Measurements from ENCODE around the gene ALB. TPM values are rescaled to one million over a fixed set of nuclear protein-coding genes. Genes with fewer than 3 reads are reported as not detected.

ALB gene
- polyA plus RNA-seq, 6 donors from 2014 or later: not detected

- ATAC-seq (ENCODE audit: low read depth in 2 of 2) (no peak), DNase-seq (no peak)
- Mint-ChIP-seq H3K27me3 (no peaks in the 10 kb centered on the region), H3K4me3 (no peak overlapping the region), H3K36me3 (no peaks in the 10 kb centered on the region), H3K9me3 (no peaks in the 10 kb centered on the region), H3K27ac (no peak overlapping the region), H3K4me1 (no peaks in the 10 kb centered on the region)
Measured at GRCh38 chr4:73411731-73412414, 7.8 kb downstream of the ALB start.

DNA sequence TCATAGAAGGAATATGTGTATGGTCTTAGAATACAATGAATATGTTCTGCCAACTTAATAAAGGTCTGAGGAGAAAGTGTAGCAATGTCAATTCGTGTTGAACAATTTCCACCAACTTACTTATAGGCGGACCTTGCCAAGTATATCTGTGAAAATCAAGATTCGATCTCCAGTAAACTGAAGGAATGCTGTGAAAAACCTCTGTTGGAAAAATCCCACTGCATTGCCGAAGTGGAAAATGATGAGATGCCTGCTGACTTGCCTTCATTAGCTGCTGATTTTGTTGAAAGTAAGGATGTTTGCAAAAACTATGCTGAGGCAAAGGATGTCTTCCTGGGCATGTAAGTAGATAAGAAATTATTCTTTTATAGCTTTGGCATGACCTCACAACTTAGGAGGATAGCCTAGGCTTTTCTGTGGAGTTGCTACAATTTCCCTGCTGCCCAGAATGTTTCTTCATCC lies 9.2 kb downstream of the ALB start:
- H3K4me1 Mint-ChIP-seq: no peaks in the 10 kb centered on the region
- no peak overlapping the region for H3K27ac Mint-ChIP-seq
- no peaks in the 10 kb centered on the region for H3K27me3 Mint-ChIP-seq
- no peak for DNase-seq
- no peaks in the 10 kb centered on the region for H3K36me3 Mint-ChIP-seq
- no peak for ATAC-seq (ENCODE audit: low read depth in 2 of 2)
- H3K9me3 Mint-ChIP-seq: no peaks in the 10 kb centered on the region
- H3K4me3 Mint-ChIP-seq: no peak overlapping the region

DNA sequence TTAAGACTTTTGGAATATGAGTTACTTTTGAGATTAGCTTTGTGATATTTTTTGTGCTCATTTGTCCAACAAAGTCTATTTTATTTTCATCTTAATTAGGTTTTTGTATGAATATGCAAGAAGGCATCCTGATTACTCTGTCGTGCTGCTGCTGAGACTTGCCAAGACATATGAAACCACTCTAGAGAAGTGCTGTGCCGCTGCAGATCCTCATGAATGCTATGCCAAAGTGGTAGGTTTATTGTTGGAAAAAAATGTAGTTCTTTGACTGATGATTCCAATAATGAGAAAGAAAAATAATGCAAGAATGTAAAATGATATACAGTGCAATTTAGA lies 10.8 kb downstream of the ALB start:
- H3K4me1 Mint-ChIP-seq: no peaks in the 10 kb centered on the region
- H3K36me3 Mint-ChIP-seq: no peaks in the 10 kb centered on the region
- DNase-seq (no peak), ATAC-seq (ENCODE audit: low read depth in 2 of 2) (no peak)
- no peak overlapping the region for H3K4me3 Mint-ChIP-seq
- no peak overlapping the region for H3K27ac Mint-ChIP-seq
- H3K9me3 Mint-ChIP-seq: no peaks in the 10 kb centered on the region
- peaks cover 0 to 5% (median 0%) of the 10 kb centered on the region in 3 donors for H3K27me3 Mint-ChIP-seq

GRCh38 chr4:73415807-73416238 lies 11.7 kb downstream of the ALB start:
- Mint-ChIP-seq H3K9me3 (no peaks in the 10 kb centered on the region), H3K4me3 (no peak overlapping the region), H3K27me3 (peaks cover 0 to 5% (median 0%) of the 10 kb centered on the region in 3 donors), H3K4me1 (no peaks in the 10 kb centered on the region), H3K27ac (no peak overlapping the region), H3K36me3 (no peaks in the 10 kb centered on the region)
- no peak for DNase-seq
- no peak for ATAC-seq (ENCODE audit: low read depth in 2 of 2)

DNA sequence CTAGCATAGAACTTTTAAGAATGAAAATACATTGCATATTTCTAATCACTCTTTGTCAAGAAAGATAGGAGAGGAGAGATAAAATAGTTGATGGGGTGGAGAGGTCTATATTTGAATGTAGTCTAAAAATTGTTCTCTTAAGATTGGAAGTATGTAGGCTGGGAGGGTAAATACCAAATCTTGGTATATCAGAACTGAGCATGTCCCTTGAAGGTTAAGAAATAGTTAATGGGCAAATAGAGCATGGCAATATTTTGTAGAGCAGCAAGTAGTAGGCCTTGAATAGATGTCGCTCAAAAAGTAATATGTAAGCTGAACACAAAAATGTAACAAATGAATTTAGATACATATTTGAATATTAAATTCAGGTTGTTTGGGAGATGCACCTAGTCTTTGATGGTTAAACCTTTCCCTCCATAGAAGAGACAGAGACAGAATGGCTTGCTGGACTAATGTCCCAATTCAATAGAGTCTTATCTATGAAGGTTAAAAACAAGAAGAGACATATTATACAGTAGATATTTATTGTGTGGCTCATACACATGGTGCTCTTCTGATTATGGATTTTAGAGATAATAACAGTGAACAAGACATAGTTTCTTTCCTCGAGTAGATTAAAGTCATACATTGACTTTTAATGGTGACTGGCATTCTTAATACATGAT lies 12.5 kb downstream of the ALB start:
- no peak overlapping the region for H3K27ac Mint-ChIP-seq
- no peaks in the 10 kb centered on the region for H3K9me3 Mint-ChIP-seq
- no peak for DNase-seq
- H3K36me3 Mint-ChIP-seq: no peaks in the 10 kb centered on the region
- H3K4me1 Mint-ChIP-seq: no peaks in the 10 kb centered on the region
- peaks cover 0 to 5% (median 0%) of the 10 kb centered on the region in 3 donors for H3K27me3 Mint-ChIP-seq
- H3K4me3 Mint-ChIP-seq: no peak overlapping the region
- ATAC-seq (ENCODE audit: low read depth in 2 of 2): no peak

- Mint-ChIP-seq H3K9me3 (no peaks in the 10 kb centered on the region), H3K27me3 (peaks cover 0 to 5% (median 0%) of the 10 kb centered on the region in 3 donors)
Measured at GRCh38 chr4:73417342-73417741, 13.3 kb downstream of the ALB start.

DNA sequence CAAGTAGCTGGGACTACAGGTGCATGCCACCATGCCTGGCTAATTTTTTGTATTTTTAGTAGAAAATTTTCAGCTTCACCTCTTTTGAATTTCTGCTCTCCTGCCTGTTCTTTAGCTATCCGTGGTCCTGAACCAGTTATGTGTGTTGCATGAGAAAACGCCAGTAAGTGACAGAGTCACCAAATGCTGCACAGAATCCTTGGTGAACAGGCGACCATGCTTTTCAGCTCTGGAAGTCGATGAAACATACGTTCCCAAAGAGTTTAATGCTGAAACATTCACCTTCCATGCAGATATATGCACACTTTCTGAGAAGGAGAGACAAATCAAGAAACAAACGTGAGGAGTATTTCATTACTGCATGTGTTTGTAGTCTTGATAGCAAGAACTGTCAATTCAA lies 13.9 kb downstream of the ALB start:
- Mint-ChIP-seq H3K27me3 (peaks cover 0 to 5% (median 0%) of the 10 kb centered on the region in 3 donors), H3K36me3 (no peaks in the 10 kb centered on the region), H3K9me3 (no peaks in the 10 kb centered on the region)

More at GRCh38 chr4:73417342-73417741, 13.3 kb downstream of the ALB start:
- H3K36me3 Mint-ChIP-seq: no peaks in the 10 kb centered on the region
- no peak overlapping the region for H3K4me3 Mint-ChIP-seq
- ATAC-seq (ENCODE audit: low read depth in 2 of 2) (no peak), DNase-seq (no peak)
- H3K27ac Mint-ChIP-seq: no peak overlapping the region
- H3K4me1 Mint-ChIP-seq: no peaks in the 10 kb centered on the region

DNA sequence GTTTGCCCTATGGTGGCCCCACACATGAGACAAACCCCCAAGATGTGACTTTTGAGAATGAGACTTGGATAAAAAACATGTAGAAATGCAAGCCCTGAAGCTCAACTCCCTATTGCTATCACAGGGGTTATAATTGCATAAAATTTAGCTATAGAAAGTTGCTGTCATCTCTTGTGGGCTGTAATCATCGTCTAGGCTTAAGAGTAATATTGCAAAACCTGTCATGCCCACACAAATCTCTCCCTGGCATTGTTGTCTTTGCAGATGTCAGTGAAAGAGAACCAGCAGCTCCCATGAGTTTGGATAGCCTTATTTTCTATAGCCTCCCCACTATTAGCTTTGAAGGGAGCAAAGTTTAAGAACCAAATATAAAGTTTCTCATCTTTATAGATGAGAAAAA lies 14.6 kb downstream of the ALB start:
- DNase-seq (no peak), ATAC-seq (ENCODE audit: low read depth in 2 of 2) (no peak)
- no peak overlapping the region for H3K27ac Mint-ChIP-seq
- no peaks in the 10 kb centered on the region for H3K4me1 Mint-ChIP-seq
- H3K4me3 Mint-ChIP-seq: no peak overlapping the region
- no peaks in the 10 kb centered on the region for H3K9me3 Mint-ChIP-seq
- H3K27me3 Mint-ChIP-seq: peaks cover 0 to 5% (median 0%) of the 10 kb centered on the region in 3 donors
- no peaks in the 10 kb centered on the region for H3K36me3 Mint-ChIP-seq

More for the DNA sequence above, 13.9 kb downstream of the ALB start:
- no peak for DNase-seq
- ATAC-seq (ENCODE audit: low read depth in 2 of 2): no peak
- no peak overlapping the region for H3K4me3 Mint-ChIP-seq
- H3K4me1 Mint-ChIP-seq: no peaks in the 10 kb centered on the region
- no peak overlapping the region for H3K27ac Mint-ChIP-seq

DNA sequence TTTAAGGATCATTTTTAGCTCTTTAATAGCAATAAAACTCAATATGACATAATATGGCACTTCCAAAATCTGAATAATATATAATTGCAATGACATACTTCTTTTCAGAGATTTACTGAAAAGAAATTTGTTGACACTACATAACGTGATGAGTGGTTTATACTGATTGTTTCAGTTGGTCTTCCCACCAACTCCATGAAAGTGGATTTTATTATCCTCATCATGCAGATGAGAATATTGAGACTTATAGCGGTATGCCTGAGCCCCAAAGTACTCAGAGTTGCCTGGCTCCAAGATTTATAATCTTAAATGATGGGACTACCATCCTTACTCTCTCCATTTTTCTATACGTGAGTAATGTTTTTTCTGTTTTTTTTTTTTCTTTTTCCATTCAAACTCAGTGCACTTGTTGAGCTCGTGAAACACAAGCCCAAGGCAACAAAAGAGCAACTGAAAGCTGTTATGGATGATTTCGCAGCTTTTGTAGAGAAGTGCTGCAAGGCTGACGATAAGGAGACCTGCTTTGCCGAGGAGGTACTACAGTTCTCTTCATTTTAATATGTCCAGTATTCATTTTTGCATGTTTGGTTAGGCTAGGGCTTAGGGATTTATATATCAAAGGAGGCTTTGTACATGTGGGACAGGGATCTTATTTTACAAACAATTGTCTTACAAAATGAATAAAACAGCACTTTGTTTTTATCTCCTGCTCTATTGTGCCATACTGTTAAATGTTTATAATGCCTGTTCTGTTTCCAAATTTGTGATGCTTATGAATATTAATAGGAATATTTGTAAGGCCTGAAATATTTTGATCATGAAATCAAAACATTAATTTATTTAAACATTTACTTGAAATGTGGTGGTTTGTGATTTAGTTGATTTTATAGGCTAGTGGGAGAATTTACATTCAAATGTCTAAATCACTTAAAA lies 15.3 kb downstream of the ALB start:
- H3K4me1 Mint-ChIP-seq: no peaks in the 10 kb centered on the region
- ATAC-seq (ENCODE audit: low read depth in 2 of 2): no peak
- H3K27ac Mint-ChIP-seq: no peak overlapping the region
- H3K36me3 Mint-ChIP-seq: no peaks in the 10 kb centered on the region
- no peak for DNase-seq
- H3K27me3 Mint-ChIP-seq: peaks cover 0 to 5% (median 0%) of the 10 kb centered on the region in 3 donors
- no peaks in the 10 kb centered on the region for H3K9me3 Mint-ChIP-seq
- H3K4me3 Mint-ChIP-seq: no peak overlapping the region

DNA sequence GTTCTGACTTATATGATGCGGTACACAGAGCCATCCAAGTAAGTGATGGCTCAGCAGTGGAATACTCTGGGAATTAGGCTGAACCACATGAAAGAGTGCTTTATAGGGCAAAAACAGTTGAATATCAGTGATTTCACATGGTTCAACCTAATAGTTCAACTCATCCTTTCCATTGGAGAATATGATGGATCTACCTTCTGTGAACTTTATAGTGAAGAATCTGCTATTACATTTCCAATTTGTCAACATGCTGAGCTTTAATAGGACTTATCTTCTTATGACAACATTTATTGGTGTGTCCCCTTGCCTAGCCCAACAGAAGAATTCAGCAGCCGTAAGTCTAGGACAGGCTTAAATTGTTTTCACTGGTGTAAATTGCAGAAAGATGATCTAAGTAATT lies 16.5 kb downstream of the ALB start:
- no peaks in the 10 kb centered on the region for H3K9me3 Mint-ChIP-seq
- no peaks in the 10 kb centered on the region for H3K36me3 Mint-ChIP-seq
- peaks cover 0 to 5% (median 0%) of the 10 kb centered on the region in 3 donors for H3K27me3 Mint-ChIP-seq
- no peak overlapping the region for H3K4me3 Mint-ChIP-seq
- H3K27ac Mint-ChIP-seq: no peak overlapping the region
- ATAC-seq (ENCODE audit: low read depth in 2 of 2): no peak
- DNase-seq: no peak
- no peaks in the 10 kb centered on the region for H3K4me1 Mint-ChIP-seq

DNA sequence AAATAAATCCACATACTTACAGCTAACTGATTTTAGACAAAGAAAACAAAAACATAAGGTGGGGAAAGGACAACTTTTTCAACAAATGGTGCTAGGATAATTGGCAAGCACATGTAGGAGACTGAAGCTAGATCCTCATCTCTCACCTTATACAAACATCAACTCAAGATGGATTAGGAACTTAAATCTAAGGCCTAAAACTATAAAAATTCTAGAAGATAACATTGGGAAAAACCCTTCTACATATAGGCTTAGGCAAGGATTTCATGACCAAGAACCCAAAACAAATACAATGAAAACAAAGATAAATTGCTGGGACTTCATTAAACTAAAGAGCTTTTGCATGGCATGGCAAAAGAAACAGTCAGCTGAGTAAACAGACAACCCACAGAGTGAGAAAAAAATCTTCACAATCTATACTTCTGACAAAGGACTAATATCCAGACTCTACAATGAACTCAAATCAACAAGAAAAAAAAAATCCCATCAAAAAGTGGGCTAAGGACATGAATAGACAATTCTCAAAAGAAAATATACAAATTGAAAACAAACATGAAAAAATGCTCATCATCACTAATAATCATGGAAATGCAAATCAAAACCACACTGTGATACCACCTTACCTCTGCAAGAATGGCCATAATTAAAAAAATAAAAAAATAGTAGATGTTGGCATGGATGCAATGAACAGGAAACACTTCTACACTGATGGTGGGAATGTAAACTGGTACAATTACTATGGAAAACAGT lies 17.8 kb downstream of the ALB start:
- no peaks in the 10 kb centered on the region for H3K9me3 Mint-ChIP-seq
- DNase-seq (no peak), ATAC-seq (ENCODE audit: low read depth in 2 of 2) (no peak)
- no peak overlapping the region for H3K27ac Mint-ChIP-seq
- H3K36me3 Mint-ChIP-seq: no peaks in the 10 kb centered on the region
- H3K4me1 Mint-ChIP-seq: no peaks in the 10 kb centered on the region
- H3K4me3 Mint-ChIP-seq: no peak overlapping the region
- H3K27me3 Mint-ChIP-seq: peaks cover 5 to 9% (median 6%) of the 10 kb centered on the region in 3 donors

- no peak overlapping the region for H3K27ac Mint-ChIP-seq
- no peak overlapping the region for H3K4me3 Mint-ChIP-seq
Measured at GRCh38 chr4:73422458-73422752, 18.3 kb downstream of the ALB start.

DNA sequence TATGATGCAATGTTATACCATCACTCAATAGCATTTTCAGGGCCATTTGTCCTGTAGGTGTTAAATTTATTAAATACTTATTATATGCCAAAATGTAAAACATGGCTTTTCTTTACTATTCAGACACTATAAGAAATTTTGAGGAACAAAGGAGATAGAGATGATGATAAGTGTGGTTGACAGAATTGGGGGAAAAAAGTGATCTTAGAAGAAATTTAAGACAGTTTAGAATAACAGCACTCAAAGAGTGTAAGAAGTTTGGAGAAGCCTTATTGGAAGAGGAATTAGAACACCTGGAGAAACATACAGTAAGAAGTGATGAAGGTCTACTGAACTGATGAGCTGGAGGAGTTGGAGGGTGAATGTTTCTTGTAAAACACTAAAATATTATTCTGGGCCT lies 19.1 kb downstream of the ALB start:
- no peak for ATAC-seq (ENCODE audit: low read depth in 2 of 2)
- no peak overlapping the region for H3K4me3 Mint-ChIP-seq
- no peaks in the 10 kb centered on the region for H3K4me1 Mint-ChIP-seq
- H3K36me3 Mint-ChIP-seq: no peaks in the 10 kb centered on the region
- peaks cover 6 to 11% (median 7%) of the 10 kb centered on the region in 3 donors for H3K27me3 Mint-ChIP-seq
- no peak overlapping the region for H3K27ac Mint-ChIP-seq
- no peaks in the 10 kb centered on the region for H3K9me3 Mint-ChIP-seq
- no peak for DNase-seq

More at GRCh38 chr4:73422458-73422752, 18.3 kb downstream of the ALB start:
- Mint-ChIP-seq H3K27me3 (peaks cover 6 to 11% (median 7%) of the 10 kb centered on the region in 3 donors), H3K36me3 (no peaks in the 10 kb centered on the region), H3K9me3 (no peaks in the 10 kb centered on the region), H3K4me1 (no peaks in the 10 kb centered on the region)
- no peak for DNase-seq
- ATAC-seq (ENCODE audit: low read depth in 2 of 2): no peak
